DND-41 (cell line): ENCODE measurements around the gene ANAPC10.

Source experiments
- CTCF ChIP-seq: IDR thresholded peaks from 2 replicates; pipeline ENCODE4 v1.5.1; 2012; ENCODE audit warnings: borderline replicate concordance, low read length, moderate library complexity, mild to moderate bottlenecking; ENCODE audit not compliant: poor library complexity, severe bottlenecking; ENCODE audit errors: extremely low read depth
- EZH2 ChIP-seq: IDR thresholded peaks from 3 replicates; pipeline ENCODE4 v1.6.1; 2012; ENCODE audit warnings: borderline replicate concordance, low read depth, mild to moderate bottlenecking, moderate library complexity, low read length, inconsistent platforms; ENCODE audit not compliant: severe bottlenecking

- TF ChIP-seq EZH2, result no peak
- no peak for TF ChIP-seq CTCF
Measured at GRCh38 chr4:145044341-145044740, 53.7 kb downstream of the ANAPC10 start.
